Psoas muscle (tissue), 8 donors: Measurements from ENCODE around the gene C1QL1. TPM values are rescaled to one million over a fixed set of nuclear protein-coding genes. Genes with fewer than 3 reads are reported as not detected.

Source experiments
- ATAC-seq, 4 donors: fragments of 200-7000 bp; cut with Tn5 transposase; one replicate each; pipeline ENCODE4 v1.9.1; 2020; ENCODE audit warnings: moderate library complexity in 3 of 4, mild to moderate bottlenecking in 2 of 4
- DNase-seq, 2 donors: peaks; one replicate each; pipeline ENCODE4 v3.0.0-alpha.2; 2020
- H3K27ac ChIP-seq: fragments of 200-600 bp; one replicate; pipeline ENCODE4 v1.8.0; 2022
- H3K27me3 ChIP-seq, 3 donors: fragments of 200-600 bp in 1 of 3; one replicate each; pipeline versions ENCODE4 v1.6.1 to v1.8.0; 2013 to 2022; ENCODE audit warnings: low read length in 2 of 3, mild to moderate bottlenecking in 2 of 3, moderate library complexity in 1 of 3; ENCODE audit not compliant: insufficient read depth in 3 of 3
- H3K36me3 ChIP-seq, 2 donors: fragments of 200-600 bp in 1 of 2; one replicate each; pipeline versions ENCODE4 v1.6.1 to v1.8.0; 2013 to 2022; ENCODE audit warnings: low read depth in 1 of 2, mild to moderate bottlenecking in 1 of 2, moderate library complexity in 1 of 2; ENCODE audit not compliant: insufficient read depth in 1 of 2
- H3K4me1 ChIP-seq: fragments of 200-600 bp; one replicate; pipeline ENCODE4 v1.8.0; 2022
- H3K4me3 ChIP-seq: fragments of 200-600 bp; one replicate; pipeline ENCODE4 v1.8.0; 2022; ENCODE audit warnings: mild to moderate bottlenecking
- H3K9me3 ChIP-seq: fragments of 200-600 bp; one replicate; pipeline ENCODE4 v1.8.0; 2022
- WGBS, 3 donors: extraction: QIAGEN DNeasy Blood & Tissue Kit; methylation state at CpG; one replicate each; pipeline versions ENCODE4 v1.1.6 to v1.1.7; 2013; 5-methylcytosine and 5-hydroxymethylcytosine counted together
- intact Hi-C, 2 donors: fragments of 100-400 bp; cut with DNase I; formaldehyde crosslinking; loops; one replicate each; pipeline versions ENCODE4 v1.11.0 to v1.14.2; 2022
- polyA plus RNA-seq, 3 donors: library from polyadenylated mRNA; stranded (reverse); fragments of 200-250 nt; gene quantifications; one replicate each; pipeline ENCODE4 v1.2.3, GENCODE V29; 2013
- total RNA-seq, 4 donors: library from RNA; stranded (reverse); fragmentation: NEBNext Ultra II Directional in 2 of 4; extraction: Animal tissue kit (Norgen Biotek cat#: 25700) in 2 of 4; gene quantifications; one replicate each; pipeline versions ENCODE4 v1.2.1 to v1.2.4, GENCODE V29; 2021 to 2023
- TF ChIP-seq, protein P1 (sequence below): fragments of 200-600 bp; IDR thresholded peaks from one replicate; pipeline ENCODE4 v1.8.0; 2022; ENCODE audit warnings: antibody characterized with exemption
- donor health status: healthy with polysubstance abuse.
- donor health status: DM: no; HTN: no; CAD: no; lungs with moderate emphysema.
- donor health status: Bipolar disorder and iron deficiency.
- donor health status: healthy.
- donor health status: DM: yes; HTN: yes; CAD: no.
- donor health status: DM: no; HTN: no; CAD: no.
- donor health status: DM: no; HTN: no; CAD: no.
- donor health status: DM: yes; HTN: yes; CAD: no.

The C1QL1 gene
- total and polyA plus RNA-seq, 7 donors = 0.05 TPM; not detected in 6

DNA sequence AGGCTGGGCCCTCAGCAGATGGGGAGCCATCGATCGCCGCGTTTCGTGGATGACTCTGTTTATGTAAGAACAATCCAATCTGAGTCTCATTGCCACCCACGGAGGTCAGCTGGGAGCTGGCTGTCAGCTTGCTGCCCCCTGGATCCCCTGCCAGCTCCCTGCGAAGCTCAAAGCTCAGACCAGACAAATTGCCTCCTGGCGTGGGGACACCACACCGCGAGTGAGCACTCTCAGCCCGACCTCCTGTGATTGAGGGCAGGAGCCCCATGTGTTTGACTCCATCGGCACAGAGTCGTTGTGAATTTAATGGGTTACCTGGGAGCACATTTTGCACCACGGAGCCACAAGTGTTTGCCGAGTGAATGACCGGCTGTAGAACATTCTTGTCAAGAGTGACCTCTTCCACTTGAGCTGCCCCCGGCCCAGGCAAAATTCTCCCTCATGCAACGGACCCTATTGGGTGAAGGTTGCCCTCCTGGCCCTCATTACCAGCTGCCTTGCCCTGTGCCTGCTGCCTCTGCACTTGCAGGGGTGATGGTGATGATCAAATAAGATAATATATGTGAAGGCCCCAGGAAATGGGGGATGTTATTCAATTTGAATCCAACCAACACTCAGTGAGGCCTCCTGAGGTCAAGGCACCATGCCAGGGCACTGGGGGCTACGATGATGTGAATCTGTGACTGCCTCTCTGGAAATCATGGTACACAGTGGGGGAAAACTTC lies 45.2 kb downstream of the C1QL1 start:
- DNase-seq (no peak), ATAC-seq (no peak)
- Histone ChIP-seq H3K4me1 (no peaks in the 10 kb centered on the region), H3K36me3 (no peaks in the 10 kb centered on the region), H3K27me3 (no peaks in the 10 kb centered on the region), H3K4me3 (no peak overlapping the region), H3K27ac (no peak overlapping the region), H3K9me3 (no peaks in the 10 kb centered on the region)
- intact Hi-C loops = loop anchor here in 1 of 2 donors (5.0 to 10.0 kb wide), 2 partner anchors 209 to 272 kb away; partner anchors contain the start of gene PLCD3
- 54 to 68% (median 61%) methylated on average over 15 to 19 of the region's 19 CpGs for WGBS, 3 donors
- TF ChIP-seq, protein P1, sequence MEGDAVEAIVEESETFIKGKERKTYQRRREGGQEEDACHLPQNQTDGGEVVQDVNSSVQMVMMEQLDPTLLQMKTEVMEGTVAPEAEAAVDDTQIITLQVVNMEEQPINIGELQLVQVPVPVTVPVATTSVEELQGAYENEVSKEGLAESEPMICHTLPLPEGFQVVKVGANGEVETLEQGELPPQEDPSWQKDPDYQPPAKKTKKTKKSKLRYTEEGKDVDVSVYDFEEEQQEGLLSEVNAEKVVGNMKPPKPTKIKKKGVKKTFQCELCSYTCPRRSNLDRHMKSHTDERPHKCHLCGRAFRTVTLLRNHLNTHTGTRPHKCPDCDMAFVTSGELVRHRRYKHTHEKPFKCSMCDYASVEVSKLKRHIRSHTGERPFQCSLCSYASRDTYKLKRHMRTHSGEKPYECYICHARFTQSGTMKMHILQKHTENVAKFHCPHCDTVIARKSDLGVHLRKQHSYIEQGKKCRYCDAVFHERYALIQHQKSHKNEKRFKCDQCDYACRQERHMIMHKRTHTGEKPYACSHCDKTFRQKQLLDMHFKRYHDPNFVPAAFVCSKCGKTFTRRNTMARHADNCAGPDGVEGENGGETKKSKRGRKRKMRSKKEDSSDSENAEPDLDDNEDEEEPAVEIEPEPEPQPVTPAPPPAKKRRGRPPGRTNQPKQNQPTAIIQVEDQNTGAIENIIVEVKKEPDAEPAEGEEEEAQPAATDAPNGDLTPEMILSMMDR = no peak

DNA sequence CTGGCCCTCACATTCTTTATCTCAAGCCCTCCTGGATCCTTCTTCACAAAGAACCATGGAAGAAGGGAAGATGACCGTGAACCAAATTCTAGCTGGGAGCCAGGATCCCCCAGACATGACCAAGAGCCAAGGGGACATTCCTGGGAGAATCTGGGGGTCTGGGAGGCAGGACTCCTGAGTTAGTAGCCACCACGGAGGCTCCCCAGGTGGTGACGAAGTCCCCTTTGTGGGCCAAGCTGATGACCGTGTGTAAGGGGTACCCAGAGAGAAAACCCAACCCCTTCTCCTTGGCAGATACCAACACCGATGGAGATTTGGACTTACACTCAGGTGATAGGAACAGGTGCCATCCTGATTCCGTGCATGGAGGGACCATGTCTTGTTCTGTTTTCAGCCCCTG lies 46.0 kb downstream of the C1QL1 start:
- DNase-seq = no peak
- 80 to 87% (median 80%) methylated on average over 6 of the region's 6 CpGs for WGBS, 3 donors

DNA sequence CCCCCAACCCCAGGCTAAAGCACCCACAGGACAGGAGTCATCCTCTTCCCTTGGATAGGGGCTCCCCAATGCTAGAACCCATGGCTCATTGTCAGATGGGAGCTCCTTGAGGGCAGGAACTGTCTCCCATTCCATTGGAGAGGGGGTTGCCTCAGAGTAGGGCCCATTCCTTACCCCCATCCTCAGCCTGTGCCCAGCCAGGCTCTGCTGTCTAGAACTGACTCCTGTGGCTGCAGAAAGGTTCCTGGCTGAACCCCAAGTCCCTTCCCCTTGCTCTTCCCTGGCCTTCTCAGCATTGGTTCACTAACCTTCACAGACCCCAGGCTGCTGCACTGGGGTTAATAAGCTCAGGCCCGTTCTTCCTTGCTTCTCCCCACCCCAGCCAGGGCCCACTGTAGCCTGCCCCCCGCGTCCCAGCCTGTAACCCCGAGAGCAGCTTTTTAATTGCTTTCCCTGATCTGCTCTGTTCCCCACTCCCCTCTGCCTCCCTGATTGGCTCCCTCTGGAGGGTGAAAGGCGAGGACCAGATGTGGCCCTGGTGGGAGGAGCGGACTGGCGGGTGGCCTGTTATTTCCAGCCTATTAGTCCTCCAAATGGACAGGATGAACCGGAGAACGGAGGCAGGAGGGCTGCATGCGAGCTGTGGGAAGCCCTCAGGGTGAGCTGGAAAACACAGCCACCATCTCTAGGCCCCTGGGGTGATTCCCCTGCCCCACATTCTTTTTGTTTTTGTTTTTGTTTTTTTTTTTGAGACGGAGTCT lies 46.8 kb downstream of the C1QL1 start:
- no peak overlapping the region for H3K4me3 ChIP-seq
- no peaks in the 10 kb centered on the region for H3K36me3 ChIP-seq
- TF ChIP-seq, protein P1 = no peak
- WGBS, 3 donors = 61 to 69% (median 62%) methylated on average over 11 of the region's 11 CpGs
- no peaks in the 10 kb centered on the region for H3K27me3 ChIP-seq
- ATAC-seq = no peak
- no peak for DNase-seq
- intact Hi-C loops = loop anchor here (2.0 to 10.0 kb wide), 4 partner anchors 99 to 273 kb away; partner anchors contain the start of gene PLCD3 (in 2 of the 2)
- no peaks in the 10 kb centered on the region for H3K9me3 ChIP-seq
- no peaks in the 10 kb centered on the region for H3K4me1 ChIP-seq
- H3K27ac ChIP-seq = no peak overlapping the region

More for the DNA sequence above, 46.0 kb downstream of the C1QL1 start:
- no peaks in the 10 kb centered on the region for H3K4me1 ChIP-seq
- H3K9me3 ChIP-seq = no peaks in the 10 kb centered on the region
- no peak overlapping the region for H3K27ac ChIP-seq
- no peak for ATAC-seq
- TF ChIP-seq, protein P1 = no peak
- H3K4me3 ChIP-seq = no peak overlapping the region
- H3K36me3 ChIP-seq = no peaks in the 10 kb centered on the region
- intact Hi-C loops = loop anchor here in 1 of 2 donors (5.0 to 10.0 kb wide), 2 partner anchors 210 to 273 kb away; partner anchors contain the start of gene PLCD3
- no peaks in the 10 kb centered on the region for H3K27me3 ChIP-seq

DNA sequence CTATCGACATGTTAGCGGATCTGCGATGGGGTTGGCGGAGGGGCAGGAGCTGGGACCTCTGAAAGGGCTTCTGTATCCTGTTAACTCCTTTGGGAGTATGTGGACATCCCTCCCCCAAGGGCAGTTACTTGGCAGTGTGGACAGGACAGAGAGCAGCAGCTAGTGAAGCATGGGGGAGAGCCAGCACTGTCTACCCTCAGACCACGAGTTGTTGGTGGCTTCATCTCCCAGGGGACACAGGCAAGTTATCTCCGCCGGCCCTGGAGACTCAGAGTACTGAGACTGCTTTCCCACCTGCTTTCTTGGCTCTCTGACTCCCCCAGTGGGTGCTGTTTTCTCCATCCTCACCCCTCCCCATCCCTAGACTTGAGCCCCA lies 47.5 kb downstream of the C1QL1 start:
- ATAC-seq = no peak
- no peak for DNase-seq
- H3K9me3 ChIP-seq = no peaks in the 10 kb centered on the region
- H3K36me3 ChIP-seq = no peaks in the 10 kb centered on the region
- 59 to 69% (median 65%) methylated on average over 7 of the region's 7 CpGs for WGBS, 3 donors
- TF ChIP-seq, protein P1 = no peak
- no peak overlapping the region for H3K4me3 ChIP-seq
- no peaks in the 10 kb centered on the region for H3K4me1 ChIP-seq
- no peak overlapping the region for H3K27ac ChIP-seq
- H3K27me3 ChIP-seq = no peaks in the 10 kb centered on the region
- intact Hi-C loops = loop anchor here (1.0 to 10.0 kb wide), 7 partner anchors 98 to 274 kb away; partner anchors contain the start of gene PLCD3 (in 2 of the 2)
